ENCODE data around the gene H3-3A. TPM values are rescaled to one million over a fixed set of nuclear protein-coding genes. Genes with fewer than 3 reads are reported as not detected.

The H3-3A gene
- total and polyA plus RNA-seq, 10 of the 15 experiments (the other 5 are each of a cell fraction or from before 2014, with no cell fraction given), result 215 to 486 (median 393) TPM

- intact Hi-C loops (cut with micrococcal nuclease; ENCODE audit: unreplicated experiment), result no loop called here
These were observed 28.0 kb upstream of the H3-3A start for GRCh38 chr1:226034482-226034881.

More at GRCh38 chr1:226034482-226034881, 28.0 kb upstream of the H3-3A start:
- no TSS peak for BruUV-seq (replicated peaks)
- TF ChIP-seq SIX5 (IDR thresholded peaks at IDR 0.05; ENCODE audit: low read depth, low read length, severe bottlenecking), result no peak
- TF ChIP-seq MXI1 (IDR thresholded peaks at IDR 0.05; ENCODE audit: low read depth, low read length), result no peak
- TF ChIP-seq KLF5 (IDR thresholded peaks at IDR 0.05; ENCODE audit: partially characterized antibody), result no peak
- TF ChIP-seq ELK1 (IDR thresholded peaks at IDR 0.05; ENCODE audit: low read depth, low read length), result no peak
- TF ChIP-seq RB1 (IDR thresholded peaks at IDR 0.05; ENCODE audit: borderline replicate concordance), result no peak
- TF ChIP-seq MEF2B (IDR thresholded peaks at IDR 0.05; ENCODE audit: partially characterized antibody, poor library complexity, severe bottlenecking), result no peak
- TF ChIP-seq KDM1A (IDR thresholded peaks at IDR 0.05; ENCODE audit: borderline replicate concordance), result no peak
- TF ChIP-seq HCFC1 (IDR thresholded peaks at IDR 0.05; ENCODE audit: low read length), result no peak
- TF ChIP-seq ZBTB11 (CRISPR knock-in tag; IDR thresholded peaks at IDR 0.05), result no peak
- TF ChIP-seq BMI1 (IDR thresholded peaks at IDR 0.05; ENCODE audit: borderline replicate concordance), result no peak
- no peak for TF ChIP-seq ATF7 (IDR thresholded peaks at IDR 0.05; ENCODE audit: low read depth)
- TF ChIP-seq PBX3 (IDR thresholded peaks at IDR 0.05; ENCODE audit: insufficient replicate concordance, low read depth, low read length), result no peak
- no peak for TF ChIP-seq BCL11A (IDR thresholded peaks at IDR 0.05; ENCODE audit: low read depth, low read length)
- H3K4me1 ChIP-seq (ENCODE audit: control insufficient read depth, insufficient read depth, low read length), result peaks cover 13% of the 10 kb centered on the region
- no peaks in the 10 kb centered on the region for H3K36me3 ChIP-seq (ENCODE audit: control insufficient read depth in 2 of 2, insufficient read depth in 2 of 2, low read length in 1 of 2)
- in situ Hi-C loops (cut with MboI), result no loop called here
- SMC1A ChIA-PET (ENCODE audit: uncharacterized antibody, unreplicated experiment), result interaction anchor here (0.7 to 1.5 kb wide), 2 partner anchors 20 to 22 kb away, joined by 3 to 5 read pairs; no protein-coding TSS in a partner anchor
- no peaks in the 10 kb centered on the region for H3K27me3 ChIP-seq (replicated peaks in 1 of 2; ENCODE audit: control insufficient read depth in 2 of 2, insufficient read depth in 2 of 2, low read length in 1 of 2)
- H3K9me3 ChIP-seq (replicated peaks; ENCODE audit: control insufficient read depth, insufficient read depth, low read length), result no peaks in the 10 kb centered on the region
- FAIRE-seq (no peak), ATAC-seq (no peak), DNase-seq (ENCODE audit: low read depth, low spot score) (no peak)
- no peak overlapping the region for H3K4me3 ChIP-seq
- POLR2A ChIA-PET, result interaction anchor here (0.5 to 1.7 kb wide), 2 partner anchors 20 to 48 kb away, joined by 3 read pairs; no protein-coding TSS in a partner anchor
- H3K79me2 ChIP-seq (ENCODE audit: control insufficient read depth, insufficient read depth, low read length), result no peaks in the 10 kb centered on the region
- RAD21 ChIA-PET (ENCODE audit: unreplicated experiment), result no interaction called here
- H4K20me1 ChIP-seq (ENCODE audit: control insufficient read depth, insufficient read depth), result no peaks in the 10 kb centered on the region
- CTCF ChIA-PET, result interaction anchor here (1.8 kb wide), 1 partner anchor 30 kb away, joined by 7 read pairs; no protein-coding TSS in a partner anchor
- WGBS (ENCODE audit: insufficient coverage, insufficient replicate concordance, low lambda C conversion rate, missing lambda C conversion rate), result 98% methylated on average over 6 of the region's 6 CpGs
- H2AFZ ChIP-seq (ENCODE audit: control insufficient read depth, low read depth, low read length), result no peak overlapping the region
- H3K9ac ChIP-seq (ENCODE audit: control insufficient read depth, insufficient read depth, low read length), result no peak overlapping the region
- no peak overlapping the region for H3K4me2 ChIP-seq (ENCODE audit: control insufficient read depth, insufficient read depth)
- no peak overlapping the region for H3K27ac ChIP-seq (ENCODE audit: control insufficient read depth, insufficient read depth)

Data from GM12878 (cell line).